GM12878 (cell line): ENCODE measurements around the gene BICRAL. TPM values are rescaled to one million over a fixed set of nuclear protein-coding genes. Genes with fewer than 3 reads are reported as not detected.
"Not testable (repeated sequence)": the region's sequence is repeated elsewhere in the genome, so short reads cannot be mapped to it uniquely, and the experiment has no call there.

ENCODE experiments used
- ATAC-seq: fragments of 200-7000 bp; cut with Tn5 transposase; 3 replicates; pipeline ENCODE4 v1.9.1; 2020; ENCODE audit warnings: mild to moderate bottlenecking, moderate library complexity
- BruUV-seq: library from RNA; stranded (reverse); fragments of 400-500 nt; replicated peaks from 2 replicates; lab custom pipeline; 2021; lab: Mats Ljungman, UMichigan
- CTCF ChIA-PET: fragments of 300-600 bp; sonication (Branson Sonifier 250); formaldehyde crosslinking; extraction: SDS; loops from one replicate; lab custom pipeline; 2021; ENCODE audit warnings: inconsistent platforms; lab: Yijun Ruan, JAX
- POLR2A ChIA-PET: fragments of 350-600 bp; formaldehyde crosslinking; extraction: SDS; loops from one replicate; lab custom pipeline; 2021; ENCODE audit warnings: inconsistent platforms; lab: Charles Lee
- RAD21 ChIA-PET: fragments of 300-600 bp; sonication (Branson Sonifier 250); formaldehyde crosslinking; loops from one replicate; lab custom pipeline; 2023; ENCODE audit warnings: antibody characterized with exemption; ENCODE audit not compliant: unreplicated experiment; lab: Charles Lee
- SMC1A ChIA-PET: fragments of 300-600 bp; sonication (Branson Sonifier 250); formaldehyde crosslinking; loops from one replicate; lab custom pipeline; 2023; ENCODE audit not compliant: unreplicated experiment, uncharacterized antibody; lab: Charles Lee
- DNase-seq: peaks from one replicate; pipeline ENCODE4 v3.0.0-alpha.2; 2011; ENCODE audit warnings: low read depth, low spot score
- FAIRE-seq: peaks from 3 replicates; lab custom pipeline; 2011; peaks lifted over from hg19 to GRCh38; lab: Jason Lieb, UNC
- H2AFZ ChIP-seq: 2 replicates; pipeline ENCODE4 v1.6.0; 2011; ENCODE audit warnings: low read depth, low read length, control low read depth; ENCODE audit not compliant: control insufficient read depth
- H3K27ac ChIP-seq: 2 replicates; pipeline ENCODE4 v1.5.1; 2011; ENCODE audit warnings: control low read depth; ENCODE audit not compliant: control insufficient read depth, insufficient read depth
- H3K27me3 ChIP-seq, 2 experiments: replicated peaks in 1 of 2; 2 replicates each; pipeline versions ENCODE4 v1.6.0 to v1.6.1; 2011; ENCODE audit warnings: low read length in 1 of 2; ENCODE audit not compliant: control insufficient read depth in 2 of 2, insufficient read depth in 2 of 2
- H3K36me3 ChIP-seq, 2 experiments: 2 replicates each; pipeline ENCODE4 v1.5.1; 2011; ENCODE audit warnings: low read length in 1 of 2; ENCODE audit not compliant: control insufficient read depth in 2 of 2, insufficient read depth in 2 of 2
- H3K4me1 ChIP-seq: 2 replicates; pipeline ENCODE4 v1.6.1; 2011; ENCODE audit warnings: mild to moderate bottlenecking, low read length, moderate library complexity, mixed read lengths; ENCODE audit not compliant: control insufficient read depth, insufficient read depth
- H3K4me2 ChIP-seq: 2 replicates; pipeline ENCODE4 v1.6.0; 2011; ENCODE audit warnings: control low read depth; ENCODE audit not compliant: control insufficient read depth, insufficient read depth
- H3K4me3 ChIP-seq: fragments of 200-600 bp; sonication (generic); 2 replicates; pipeline ENCODE4 v1.5.1; 2016
- H3K79me2 ChIP-seq: 2 replicates; pipeline ENCODE4 v1.6.0; 2011; ENCODE audit warnings: low read length; ENCODE audit not compliant: control insufficient read depth, insufficient read depth
- H3K9ac ChIP-seq: 2 replicates; pipeline ENCODE4 v1.8.0; 2011; ENCODE audit warnings: low read length, control low read depth, mixed read lengths; ENCODE audit not compliant: control insufficient read depth, insufficient read depth
- H3K9me3 ChIP-seq: replicated peaks from 3 replicates; pipeline ENCODE4 v1.5.1; 2011; ENCODE audit warnings: mild to moderate bottlenecking, low read length; ENCODE audit not compliant: control insufficient read depth, insufficient read depth
- H4K20me1 ChIP-seq: 2 replicates; pipeline ENCODE4 v1.6.0; 2011; ENCODE audit not compliant: control insufficient read depth, insufficient read depth
- CHD2 ChIP-seq: IDR thresholded peaks from 2 replicates; pipeline ENCODE4 v1.6.1; 2011; ENCODE audit warnings: low read depth, low read length, improper control_type of control experiment, borderline replicate concordance
- CREM ChIP-seq: IDR thresholded peaks from 2 replicates; pipeline ENCODE4 v1.6.1; 2014; ENCODE audit warnings: antibody characterized with exemption, low read depth
- CTCF ChIP-seq, 3 experiments: IDR thresholded peaks in 2 of 3; conservative IDR thresholded peaks in 1 of 3; 2 replicates each; pipeline ENCODE4 v1.5.1; 2011; ENCODE audit warnings: low read depth in 3 of 3, low read length in 3 of 3, mild to moderate bottlenecking in 3 of 3, control low read depth in 2 of 3, moderate library complexity in 2 of 3, inconsistent platforms in 1 of 3, mixed read lengths in 1 of 3; ENCODE audit not compliant: control insufficient read depth in 2 of 3, insufficient read depth in 1 of 3; ENCODE audit errors: extremely low read depth in 1 of 3
- DPF2 ChIP-seq: fragments of 450-650 bp; IDR thresholded peaks from 2 replicates; pipeline ENCODE4 v1.6.1; 2017; ENCODE audit warnings: mild to moderate bottlenecking
- KLF5 ChIP-seq: fragments of 450-650 bp; IDR thresholded peaks from 2 replicates; pipeline ENCODE4 v1.6.1; 2014; ENCODE audit warnings: mild to moderate bottlenecking; ENCODE audit not compliant: partially characterized antibody
- LARP7 ChIP-seq: fragments of 450-650 bp; IDR thresholded peaks from 2 replicates; pipeline ENCODE4 v1.6.1; 2017; ENCODE audit warnings: mild to moderate bottlenecking
- MXI1 ChIP-seq: fragments of 150-350 bp; IDR thresholded peaks from 2 replicates; pipeline ENCODE4 v1.6.1; 2011; ENCODE audit warnings: low read depth, mild to moderate bottlenecking, inconsistent platforms, low read length, improper control_type of control experiment
- NR2F1 ChIP-seq: fragments of 450-650 bp; conservative IDR thresholded peaks from 2 replicates; pipeline ENCODE4 v1.6.1; 2017; ENCODE audit warnings: mild to moderate bottlenecking
- PML ChIP-seq: IDR thresholded peaks from 2 replicates; pipeline ENCODE4 v1.6.1; 2012; ENCODE audit warnings: low read length, inconsistent platforms
- RAD21 ChIP-seq: IDR thresholded peaks from 2 replicates; pipeline ENCODE4 v1.6.1; 2011; ENCODE audit warnings: mild to moderate bottlenecking, low read depth, low read length, moderate library complexity; ENCODE audit not compliant: insufficient read depth
- RAD51 ChIP-seq: fragments of 450-650 bp; IDR thresholded peaks from 2 replicates; pipeline ENCODE4 v1.6.1; 2016; ENCODE audit warnings: moderate library complexity, mild to moderate bottlenecking, inconsistent platforms
- RELA ChIP-seq: fragments of 450-650 bp; IDR thresholded peaks from 2 replicates; pipeline ENCODE4 v1.8.0; 2014; ENCODE audit warnings: borderline replicate concordance; ENCODE audit not compliant: partially characterized antibody
- RFX5 ChIP-seq: IDR thresholded peaks from 2 replicates; pipeline ENCODE4 v1.6.1; 2011; ENCODE audit warnings: low read depth, low read length, improper control_type of control experiment
- SPI1 ChIP-seq: IDR thresholded peaks from 2 replicates; pipeline ENCODE4 v1.6.1; 2011; ENCODE audit warnings: low read depth, mild to moderate bottlenecking, low read length, moderate library complexity, borderline replicate concordance; ENCODE audit not compliant: insufficient read depth
- ZBED1 ChIP-seq: IDR thresholded peaks from 2 replicates; pipeline ENCODE4 v1.6.1; 2016; ENCODE audit warnings: borderline replicate concordance
- WGBS: methylation state at CpG from one replicate; pipeline ENCODE4 v1.1.6; 2016; ENCODE audit warnings: low lambda C conversion rate; ENCODE audit not compliant: insufficient replicate concordance, insufficient coverage; ENCODE audit errors: missing lambda C conversion rate; 5-methylcytosine and 5-hydroxymethylcytosine counted together
- in situ Hi-C: fragments of 300-500 bp; cut with MboI; formaldehyde crosslinking; loops from 9 replicates; pipeline ENCODE4 v1.14.3; 2018; ENCODE audit warnings: mixed read lengths
- intact Hi-C: fragments of 100-400 bp; cut with micrococcal nuclease; formaldehyde crosslinking; loops from one replicate; pipeline ENCODE4 v1.14.2; 2022; ENCODE audit not compliant: unreplicated experiment
- polyA plus RNA-seq, 11 experiments: library from polyadenylated mRNA; depleted of rRNA in 4 of 11; unstranded in 6 of 11; stranded (reverse) in 5 of 11; fragments of >200 nt; fragmentation: Nextera tagmentation in 4 of 11; fragmentation: Illumina TruSeq in 1 of 11; extraction: Ambion mirVana in 4 of 11; extraction: Trizol in 1 of 11; gene quantifications; 1 replicate in 1 of 11; 2 replicates in 10 of 11; pipeline versions ENCODE4 v1.2.1 to v1.2.3, GENCODE V29; 2011 to 2016; ENCODE audit warnings: inconsistent platforms in 2 of 11, missing spikeins in 2 of 11, low read depth in 1 of 11
- total RNA-seq, 4 experiments: library from RNA; depleted of rRNA in 3 of 4; stranded (reverse); fragments of >200 nt in 3 of 4; fragmentation: Illumina TruSeq in 1 of 4; extraction: Trizol in 1 of 4; gene quantifications; 2 replicates each; pipeline versions ENCODE4 v1.2.1 to v1.2.3, GENCODE V29; 2013 to 2021

BICRAL gene
- total and polyA plus RNA-seq, 10 of the 15 experiments (the other 5 are each of a cell fraction or from before 2014, with no cell fraction given): 1.9 to 16.6 (median 8.5) TPM

GRCh38 chr6:42880871-42881270 lies 99.0 kb downstream of the BICRAL start:
- intact Hi-C loops, H3K27me3 ChIP-seq, FAIRE-seq, H2AFZ ChIP-seq, DNase-seq, H3K9me3 ChIP-seq, H4K20me1 ChIP-seq, ATAC-seq, in situ Hi-C loops, BruUV-seq, H3K4me1 ChIP-seq: not testable (repeated sequence)
- WGBS: 78% methylated on average over 12 of the region's 12 CpGs
- TF ChIP-seq CTCF (IDR thresholded peaks at IDR 0.05 in 2 of 3, conservative IDR thresholded peaks at IDR 0.05 in 1 of 3; ENCODE audit: control insufficient read depth in 2 of 3, extremely low read depth in 1 of 3, insufficient read depth in 1 of 3, low read depth in 3 of 3, low read length in 3 of 3) (peak in 2 of 3 experiments; percentile 4 to 13; a peak in 1 of 6 replicates), RAD21 (0 out of 2 replicates have a peak, but pooled peaks have one; percentile 8)
- ChIA-PET POLR2A (interaction anchor here (0.5 to 3.5 kb wide), 6 partner anchors 9 to 957 kb away, joined by 3 to 16 read pairs (median 4); partner anchors contain the start of gene CNPY3), CTCF (interaction anchor here (0.8 to 2.1 kb wide), 7 partner anchors 10 to 263 kb away, joined by 3 to 8 read pairs (median 5); a partner anchor contains a TSS), SMC1A (interaction anchor here (0.5 to 7.1 kb wide), 4 partner anchors 10 to 217 kb away, joined by 4 to 58 read pairs (median 6); no protein-coding TSS in a partner anchor), RAD21 (interaction anchor here (0.6 kb wide), 1 partner anchor 110 kb away, joined by 4 read pairs; no protein-coding TSS in a partner anchor)
- Histone ChIP-seq H3K4me2 (peak overlapping the region; percentile 56), H3K79me2 (peaks cover 36% of the 10 kb centered on the region), H3K4me3 (peak overlapping the region; percentile 86), H3K9ac (peak overlapping the region; percentile 96), H3K27ac (peak overlapping the region; percentile 78; the same call in 1 of the 2 replicates), H3K36me3 (peaks cover 16 to 20% of the 10 kb centered on the region in 2 experiments)

- CTCF ChIA-PET: interaction anchor here (1.7 kb wide), 1 partner anchor 10 kb away, joined by 4 read pairs; no protein-coding TSS in a partner anchor
- Histone ChIP-seq H3K4me3 (no peak overlapping the region), H3K27ac (no peak overlapping the region), H2AFZ (no peak overlapping the region), H3K27me3 (no peaks in the 10 kb centered on the region), H3K9me3 (no peaks in the 10 kb centered on the region), H3K4me2 (no peak overlapping the region), H3K4me1 (no peaks in the 10 kb centered on the region), H3K36me3 (peaks cover 18 to 23% of the 10 kb centered on the region in 2 experiments), H3K79me2 (peaks cover 30% of the 10 kb centered on the region), H4K20me1 (no peaks in the 10 kb centered on the region), H3K9ac (no peak overlapping the region)
- ATAC-seq (no peak), FAIRE-seq (no peak), DNase-seq (no peak)
- RAD21 ChIA-PET: no interaction called here
- POLR2A ChIA-PET: no interaction called here
- in situ Hi-C loops (no loop called here), intact Hi-C loops (no loop called here)
- SMC1A ChIA-PET: interaction anchor here (1.0 kb wide), 1 partner anchor 144 kb away, joined by 3 read pairs; no protein-coding TSS in a partner anchor
- WGBS: 83% methylated on average over 4 of the region's 4 CpGs
- no TSS peak for BruUV-seq
- TF ChIP-seq CREM (no peak), PML (no peak), KLF5 (no peak), SPI1 (no peak), NR2F1 (no peak), RAD51 (no peak), CHD2 (no peak), RFX5 (no peak), RELA (no peak), ZBED1 (no peak), DPF2 (no peak), LARP7 (no peak), MXI1 (no peak)
Measured at GRCh38 chr6:42885702-42886101, 103.8 kb downstream of the BICRAL start.
